K562 (cell line): ENCODE measurements around the gene TRIO. TPM values are rescaled to one million over a fixed set of nuclear protein-coding genes. Genes with fewer than 3 reads are reported as not detected.

Experiments
- ADNP ChIP-seq: fragments of 200-800 bp; sonication (Bioruptor generic); IDR thresholded peaks from 2 replicates; pipeline ENCODE4 v1.6.1; 2016; ENCODE audit warnings: missing genetic modification characterization, missing compliant biosample characterization
- HNRNPL ChIP-seq: fragments of 200-400 bp; formaldehyde crosslinking; IDR thresholded peaks from 2 replicates; pipeline ENCODE4 v1.6.1; 2017; ENCODE audit warnings: low read depth, mild to moderate bottlenecking, low read length
- IFI16 ChIP-seq: fragments of 250-450 bp; sonication (Bioruptor Pico); IDR thresholded peaks from 2 replicates; pipeline ENCODE4 v2.1.2; 2022; ENCODE audit warnings: mild to moderate bottlenecking, inconsistent platforms
- MEIS2 ChIP-seq: fragments of 450-650 bp; IDR thresholded peaks from 2 replicates; pipeline ENCODE4 v1.6.1; 2014; ENCODE audit warnings: mild to moderate bottlenecking; ENCODE audit not compliant: partially characterized antibody
- NFE2L1 ChIP-seq: fragments of 450-650 bp; IDR thresholded peaks from 2 replicates; pipeline ENCODE4 v1.6.1; 2016; ENCODE audit warnings: missing genetic modification characterization, low read depth, mild to moderate bottlenecking, missing compliant biosample characterization, moderate library complexity, borderline replicate concordance
- POLR2G ChIP-seq: fragments of 200-400 bp; formaldehyde crosslinking; IDR thresholded peaks from 2 replicates; pipeline ENCODE4 v1.6.1; 2017; ENCODE audit warnings: low read depth, mild to moderate bottlenecking, antibody characterized with exemption, low read length, moderate library complexity
- SAFB ChIP-seq: fragments of 200-400 bp; formaldehyde crosslinking; IDR thresholded peaks from 2 replicates; pipeline ENCODE4 v1.6.1; 2017; ENCODE audit warnings: low read depth, low read length, borderline replicate concordance
- SMAD4 ChIP-seq: fragments of 250-450 bp; sonication (Bioruptor Pico); conservative IDR thresholded peaks from 2 replicates; pipeline ENCODE4 v1.8.0; 2021; ENCODE audit warnings: inconsistent platforms, mild to moderate bottlenecking, moderate library complexity
- polyA plus RNA-seq, 8 experiments: library from polyadenylated mRNA; depleted of rRNA in 4 of 8; stranded (reverse) in 5 of 8; unstranded in 3 of 8; fragments of >200 nt; fragmentation: Nextera tagmentation in 2 of 8; fragmentation: Illumina TruSeq in 1 of 8; extraction: Ambion mirVana in 2 of 8; extraction: Trizol in 1 of 8; gene quantifications; 2 replicates each; pipeline versions ENCODE4 v1.2.1 to v1.2.3, GENCODE V29; 2011 to 2014; ENCODE audit warnings: inconsistent platforms in 1 of 8, missing spikeins in 1 of 8
- total RNA-seq, 7 experiments: library from RNA; depleted of rRNA in 6 of 7; stranded (reverse); fragments of >200 nt in 6 of 7; fragmentation: Illumina TruSeq in 2 of 7; extraction: Trizol in 2 of 7; gene quantifications; 2 replicates each; pipeline versions ENCODE4 v1.2.1 to v1.2.3, GENCODE V29; 2011 to 2021; ENCODE audit warnings: low replicate concordance in 1 of 7
- TF ChIP-seq, protein P1 (sequence below): fragments of 250-450 bp; sonication (Bioruptor Pico); IDR thresholded peaks from 2 replicates; pipeline ENCODE4 v1.4.0; 2020; ENCODE audit warnings: mild to moderate bottlenecking, moderate library complexity, borderline replicate concordance

Gene TRIO
- total and polyA plus RNA-seq, 9 of the 15 experiments (the other 6 are each of a cell fraction or from before 2014, with no cell fraction given) = 0.24 to 5.0 (median 1.1) TPM

DNA sequence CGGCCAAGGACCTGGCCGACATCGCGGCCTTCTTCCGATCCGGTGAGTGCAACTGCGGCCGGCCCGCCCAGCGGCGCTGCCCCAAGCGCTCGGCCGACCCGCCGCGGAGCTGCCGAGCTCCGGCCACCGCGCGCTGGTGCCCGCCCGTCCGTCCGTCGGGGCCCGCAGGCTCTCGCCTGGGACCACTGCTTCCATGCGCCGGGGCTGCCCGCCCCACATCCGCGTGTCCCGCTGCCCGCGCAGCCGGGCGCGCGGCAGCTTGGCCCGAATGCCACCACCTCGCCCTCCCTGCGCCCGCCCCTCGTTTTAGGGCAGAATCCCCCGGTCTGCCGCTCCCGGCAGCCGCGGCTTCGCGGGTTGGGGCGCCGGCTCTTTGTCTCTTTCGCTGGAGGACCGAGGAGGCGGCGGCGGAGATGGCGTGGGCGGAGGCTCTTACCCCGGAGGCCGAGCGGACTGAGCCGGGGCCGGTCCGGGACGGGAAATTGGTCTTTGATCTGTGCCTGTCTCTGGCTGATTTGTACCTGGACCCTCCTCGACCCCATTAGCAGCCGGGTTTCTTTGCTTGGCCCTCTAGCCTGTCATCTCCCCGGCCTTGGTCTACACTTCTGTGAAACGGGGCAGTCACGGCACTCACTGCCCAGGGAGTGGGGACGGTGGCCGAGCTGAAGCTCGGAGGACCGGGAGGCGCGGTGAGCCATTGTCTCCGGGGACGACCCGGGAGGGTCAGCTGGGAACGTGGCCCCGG is 871 bp downstream of the TRIO start (continued):
- TF ChIP-seq, protein P1, sequence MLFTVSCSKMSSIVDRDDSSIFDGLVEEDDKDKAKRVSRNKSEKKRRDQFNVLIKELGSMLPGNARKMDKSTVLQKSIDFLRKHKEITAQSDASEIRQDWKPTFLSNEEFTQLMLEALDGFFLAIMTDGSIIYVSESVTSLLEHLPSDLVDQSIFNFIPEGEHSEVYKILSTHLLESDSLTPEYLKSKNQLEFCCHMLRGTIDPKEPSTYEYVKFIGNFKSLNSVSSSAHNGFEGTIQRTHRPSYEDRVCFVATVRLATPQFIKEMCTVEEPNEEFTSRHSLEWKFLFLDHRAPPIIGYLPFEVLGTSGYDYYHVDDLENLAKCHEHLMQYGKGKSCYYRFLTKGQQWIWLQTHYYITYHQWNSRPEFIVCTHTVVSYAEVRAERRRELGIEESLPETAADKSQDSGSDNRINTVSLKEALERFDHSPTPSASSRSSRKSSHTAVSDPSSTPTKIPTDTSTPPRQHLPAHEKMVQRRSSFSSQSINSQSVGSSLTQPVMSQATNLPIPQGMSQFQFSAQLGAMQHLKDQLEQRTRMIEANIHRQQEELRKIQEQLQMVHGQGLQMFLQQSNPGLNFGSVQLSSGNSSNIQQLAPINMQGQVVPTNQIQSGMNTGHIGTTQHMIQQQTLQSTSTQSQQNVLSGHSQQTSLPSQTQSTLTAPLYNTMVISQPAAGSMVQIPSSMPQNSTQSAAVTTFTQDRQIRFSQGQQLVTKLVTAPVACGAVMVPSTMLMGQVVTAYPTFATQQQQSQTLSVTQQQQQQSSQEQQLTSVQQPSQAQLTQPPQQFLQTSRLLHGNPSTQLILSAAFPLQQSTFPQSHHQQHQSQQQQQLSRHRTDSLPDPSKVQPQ = no peak
- TF ChIP-seq SMAD4 (CRISPR knock-in tag) = no peak
- no peak for TF ChIP-seq IFI16 (CRISPR knock-in tag)
- no peak for TF ChIP-seq MEIS2
- no peak for TF ChIP-seq SAFB
- peak; percentile 20; the same call in 1 of the 2 replicates for TF ChIP-seq POLR2G
- 0 out of 2 replicates have a peak, but pooled peaks have one; percentile 23 for TF ChIP-seq HNRNPL
- no peak for TF ChIP-seq ADNP (tag)
- no peak for TF ChIP-seq NFE2L1 (tag)
